ENCODE results near the gene FRK. TPM values are rescaled to one million over a fixed set of nuclear protein-coding genes. Genes with fewer than 3 reads are reported as not detected.

FRK gene
- total RNA-seq, 1 experiment from 2014 or later, result 17.2 TPM

- Histone ChIP-seq H3K4me2 (no peak overlapping the region), H3F3A (ENCODE audit: insufficient read depth, low read depth) (no peaks in the 10 kb centered on the region), H3K27ac (no peak overlapping the region), H3K4me1 (replicated peaks; ENCODE audit: insufficient read depth) (no peaks in the 10 kb centered on the region), H4K20me1 (ENCODE audit: insufficient read depth) (no peaks in the 10 kb centered on the region), H3K36me3 (ENCODE audit: low read depth) (0 out of 2 replicates have a peak, but pooled peaks cover 3% of the 10 kb centered on the region), H3K27me3 (ENCODE audit: insufficient read depth, low read depth) (no peaks in the 10 kb centered on the region), H3K79me2 (ENCODE audit: low read depth) (no peaks in the 10 kb centered on the region), H3K9me2 (ENCODE audit: insufficient read depth) (no peaks in the 10 kb centered on the region), H3K4me3 (no peak overlapping the region), H3K9me3 (ENCODE audit: insufficient read depth, low read depth) (no peaks in the 10 kb centered on the region), H2AFZ (no peak overlapping the region)
- no TSS peak for BruUV-seq (replicated peaks)
- intact Hi-C loops (cut with micrococcal nuclease; ENCODE audit: unreplicated experiment), result no loop called here
- TF ChIP-seq CTCF (conservative IDR thresholded peaks at IDR 0.05), result no peak
- no peak for TF ChIP-seq EZH2 (IDR thresholded peaks at IDR 0.05; ENCODE audit: low read depth)
- ChIA-PET POLR2A (ENCODE audit: unreplicated experiment) (no interaction called here), CTCF (no interaction called here)
- DNase-seq, result no peak
These were observed 55.6 kb downstream of the FRK start for GRCh38 chr6:116004841-116005815.

DNA sequence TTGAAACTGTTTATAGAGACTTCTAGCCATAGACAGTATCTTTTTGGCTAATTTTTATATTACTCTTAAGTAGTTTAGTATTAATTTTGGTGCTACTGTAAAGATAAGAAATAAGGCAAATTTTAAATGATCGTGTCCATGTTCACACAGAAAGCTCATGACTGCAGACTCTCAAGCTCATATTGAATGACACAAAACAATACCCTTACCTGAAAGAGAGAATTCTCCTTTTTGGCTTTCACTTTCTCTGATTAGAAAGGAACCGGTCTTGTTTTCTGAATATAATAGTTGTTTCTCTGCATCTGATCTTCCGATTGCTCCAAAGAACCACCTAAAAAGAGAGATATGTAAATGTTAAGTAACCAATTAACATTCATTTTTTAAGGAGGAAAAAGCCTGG is 57.0 kb downstream of the FRK start:
- intact Hi-C loops (cut with micrococcal nuclease; ENCODE audit: unreplicated experiment), result no loop called here
- H3K27ac ChIP-seq, result no peak overlapping the region
- no peak overlapping the region for H3K4me2 ChIP-seq
- H3K9me2 ChIP-seq (ENCODE audit: insufficient read depth), result no peaks in the 10 kb centered on the region
- BruUV-seq (replicated peaks), result no TSS peak
- DNase-seq, result no peak
- H2AFZ ChIP-seq, result no peak overlapping the region
- H3K79me2 ChIP-seq (ENCODE audit: low read depth), result no peaks in the 10 kb centered on the region
- no peaks in the 10 kb centered on the region for H3K27me3 ChIP-seq (ENCODE audit: insufficient read depth, low read depth)
- POLR2A ChIA-PET (ENCODE audit: unreplicated experiment), result no interaction called here
- no peaks in the 10 kb centered on the region for H3K9me3 ChIP-seq (ENCODE audit: insufficient read depth, low read depth)
- H3K36me3 ChIP-seq (ENCODE audit: low read depth), result peaks cover 3% of the 10 kb centered on the region; the same call in 1 of the 2 replicates
- no peak overlapping the region for H3K4me3 ChIP-seq
- no peaks in the 10 kb centered on the region for H3F3A ChIP-seq (ENCODE audit: insufficient read depth, low read depth)
- no peaks in the 10 kb centered on the region for H4K20me1 ChIP-seq (ENCODE audit: insufficient read depth)
- TF ChIP-seq EZH2 (IDR thresholded peaks at IDR 0.05; ENCODE audit: low read depth), result no peak
- TF ChIP-seq CTCF (conservative IDR thresholded peaks at IDR 0.05), result no peak
- no peaks in the 10 kb centered on the region for H3K4me1 ChIP-seq (replicated peaks; ENCODE audit: insufficient read depth)
- CTCF ChIA-PET, result interaction anchor here (0.6 kb wide), 1 partner anchor 292 kb away, joined by 3 read pairs; no protein-coding TSS in a partner anchor

- Histone ChIP-seq H4K20me1 (ENCODE audit: insufficient read depth) (no peaks in the 10 kb centered on the region), H3K4me2 (no peak overlapping the region), H2AFZ (no peak overlapping the region), H3F3A (ENCODE audit: insufficient read depth, low read depth) (no peaks in the 10 kb centered on the region), H3K4me1 (replicated peaks; ENCODE audit: insufficient read depth) (no peaks in the 10 kb centered on the region), H3K27ac (no peak overlapping the region), H3K79me2 (ENCODE audit: low read depth) (no peaks in the 10 kb centered on the region), H3K36me3 (ENCODE audit: low read depth) (peaks cover 3% of the 10 kb centered on the region; the same call in 1 of the 2 replicates), H3K9me2 (ENCODE audit: insufficient read depth) (no peaks in the 10 kb centered on the region), H3K4me3 (no peak overlapping the region), H3K27me3 (ENCODE audit: insufficient read depth, low read depth) (no peaks in the 10 kb centered on the region), H3K9me3 (ENCODE audit: insufficient read depth, low read depth) (no peaks in the 10 kb centered on the region)
- TF ChIP-seq EZH2 (IDR thresholded peaks at IDR 0.05; ENCODE audit: low read depth) (no peak), CTCF (conservative IDR thresholded peaks at IDR 0.05) (no peak)
- POLR2A ChIA-PET (ENCODE audit: unreplicated experiment), result no interaction called here
- no peak for DNase-seq
- CTCF ChIA-PET, result no interaction called here
- intact Hi-C loops (cut with micrococcal nuclease; ENCODE audit: unreplicated experiment), result no loop called here
- no TSS peak for BruUV-seq (replicated peaks)
These were observed 57.9 kb downstream of the FRK start for GRCh38 chr6:116002756-116003155.
